Esophagus muscularis mucosa (tissue), 4 donors: ENCODE measurements around the gene DNAH7. TPM values are rescaled to one million over a fixed set of nuclear protein-coding genes. Genes with fewer than 3 reads are reported as not detected.

Source experiments
- DNase-seq: peaks from one replicate; pipeline ENCODE4 v3.0.0-alpha.2; 2017; ENCODE audit errors: extremely low spot score
- H3K27ac ChIP-seq, 4 donors: fragments of 200-600 bp; sonication (generic); replicated peaks in 1 of 4; 1 replicate in 3 of 4; 2 replicates in 1 of 4; pipeline ENCODE4 v1.5.1; 2016 to 2019; ENCODE audit warnings: mild to moderate bottlenecking in 1 of 4
- H3K27me3 ChIP-seq, 4 donors: fragments of 200-600 bp; sonication (generic); one replicate each; pipeline versions ENCODE4 v1.5.1 to v1.6.0; 2016 to 2019
- H3K36me3 ChIP-seq, 4 donors: fragments of 200-600 bp; sonication (generic); one replicate each; pipeline ENCODE4 v1.5.1; 2016 to 2019
- H3K4me1 ChIP-seq, 4 donors: fragments of 200-600 bp; sonication (generic); one replicate each; pipeline ENCODE4 v1.5.1; 2016 to 2019
- H3K4me3 ChIP-seq, 4 donors: fragments of 200-600 bp; sonication (generic); 1 replicate in 2 of 4; 2 replicates in 2 of 4; pipeline ENCODE4 v1.5.1; 2016 to 2019; ENCODE audit warnings: mild to moderate bottlenecking in 4 of 4, moderate library complexity in 1 of 4
- H3K9me3 ChIP-seq, 4 donors: fragments of 200-600 bp; sonication (generic); 1 replicate in 3 of 4; 2 replicates in 1 of 4; pipeline ENCODE4 v1.5.1; 2016 to 2019
- EP300 ChIP-seq: sonication (generic); formaldehyde crosslinking; IDR thresholded peaks from one replicate; pipeline ENCODE4 v1.6.1; 2017; ENCODE audit warnings: antibody characterized with exemption
- POLR2A ChIP-seq: fragments of 450-650 bp; IDR thresholded peaks from one replicate; pipeline ENCODE4 v1.6.1; 2017; ENCODE audit warnings: antibody characterized with exemption, moderate library complexity, mild to moderate bottlenecking, low read depth
- POLR2AphosphoS5 ChIP-seq, 2 donors: sonication (generic); formaldehyde crosslinking; IDR thresholded peaks; one replicate each; pipeline ENCODE4 v1.6.1; 2017; ENCODE audit warnings: antibody characterized with exemption in 2 of 2
- WGBS: methylation state at CpG from one replicate; pipeline ENCODE4 v1.1.5; 2018; 5-methylcytosine and 5-hydroxymethylcytosine counted together
- intact Hi-C: fragments of 100-400 bp; cut with DNase I; formaldehyde crosslinking; loops from one replicate; pipeline ENCODE4 v1.15.1; 2023
- total RNA-seq, 4 donors: library from RNA; depleted of rRNA; stranded (reverse); fragments of >200 nt; gene quantifications; one replicate each; pipeline versions ENCODE4 v1.1.0 to v1.2.1, GENCODE V29; 2016
- TF ChIP-seq, protein P1 (sequence below), 3 experiments: fragments of 200-600 bp in 2 of 3; fragments of 450-650 bp in 1 of 3; sonication (generic) in 2 of 3; IDR thresholded peaks; one replicate each; pipeline ENCODE4 v1.5.1; 2017 to 2019; ENCODE audit warnings: antibody characterized with exemption in 3 of 3, mild to moderate bottlenecking in 2 of 3, moderate library complexity in 1 of 3

The DNAH7 gene
- total RNA-seq, 4 donors from 2014 or later: 0.39 to 0.98 (median 0.66) TPM

DNA sequence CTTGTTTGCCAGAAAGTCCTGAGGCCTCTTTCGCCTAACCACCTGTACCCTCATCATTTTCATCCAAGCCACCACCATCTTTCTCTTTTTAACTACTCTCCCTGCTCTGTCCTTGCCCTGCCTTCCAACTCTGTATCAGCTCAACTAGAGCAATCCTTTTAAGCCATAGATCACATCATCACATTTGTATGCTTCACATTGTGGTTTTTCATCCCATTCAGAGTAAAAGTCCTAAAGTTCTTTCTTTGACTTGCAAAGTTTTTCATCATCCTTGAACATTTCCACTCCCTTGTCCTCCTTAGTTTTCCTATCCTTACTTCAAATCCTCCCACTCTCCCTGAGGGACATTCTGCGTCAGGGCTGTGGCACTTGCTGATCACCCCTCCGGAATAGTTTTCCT, 337.7 kb downstream of the DNAH7 start:
- DNase-seq: no peak
- Histone ChIP-seq H3K27ac (no peak overlapping the region), H3K36me3 (peaks cover 13 to 63% (median 28%) of the 10 kb centered on the region in 4 donors), H3K4me3 (no peak overlapping the region), H3K4me1 (peaks cover 0 to 4% (median 0%) of the 10 kb centered on the region in 4 donors), H3K27me3 (no peaks in the 10 kb centered on the region), H3K9me3 (no peaks in the 10 kb centered on the region)
- intact Hi-C loops: no loop called here
- WGBS: 99% methylated on average over 3 of the region's 3 CpGs
- TF ChIP-seq EP300 (no peak), POLR2AphosphoS5 (IDR thresholded peaks at IDR 0.05) (no peak), POLR2A (no peak)
- TF ChIP-seq, protein P1, sequence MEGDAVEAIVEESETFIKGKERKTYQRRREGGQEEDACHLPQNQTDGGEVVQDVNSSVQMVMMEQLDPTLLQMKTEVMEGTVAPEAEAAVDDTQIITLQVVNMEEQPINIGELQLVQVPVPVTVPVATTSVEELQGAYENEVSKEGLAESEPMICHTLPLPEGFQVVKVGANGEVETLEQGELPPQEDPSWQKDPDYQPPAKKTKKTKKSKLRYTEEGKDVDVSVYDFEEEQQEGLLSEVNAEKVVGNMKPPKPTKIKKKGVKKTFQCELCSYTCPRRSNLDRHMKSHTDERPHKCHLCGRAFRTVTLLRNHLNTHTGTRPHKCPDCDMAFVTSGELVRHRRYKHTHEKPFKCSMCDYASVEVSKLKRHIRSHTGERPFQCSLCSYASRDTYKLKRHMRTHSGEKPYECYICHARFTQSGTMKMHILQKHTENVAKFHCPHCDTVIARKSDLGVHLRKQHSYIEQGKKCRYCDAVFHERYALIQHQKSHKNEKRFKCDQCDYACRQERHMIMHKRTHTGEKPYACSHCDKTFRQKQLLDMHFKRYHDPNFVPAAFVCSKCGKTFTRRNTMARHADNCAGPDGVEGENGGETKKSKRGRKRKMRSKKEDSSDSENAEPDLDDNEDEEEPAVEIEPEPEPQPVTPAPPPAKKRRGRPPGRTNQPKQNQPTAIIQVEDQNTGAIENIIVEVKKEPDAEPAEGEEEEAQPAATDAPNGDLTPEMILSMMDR (IDR thresholded peaks at IDR 0.05): no peak

DNA sequence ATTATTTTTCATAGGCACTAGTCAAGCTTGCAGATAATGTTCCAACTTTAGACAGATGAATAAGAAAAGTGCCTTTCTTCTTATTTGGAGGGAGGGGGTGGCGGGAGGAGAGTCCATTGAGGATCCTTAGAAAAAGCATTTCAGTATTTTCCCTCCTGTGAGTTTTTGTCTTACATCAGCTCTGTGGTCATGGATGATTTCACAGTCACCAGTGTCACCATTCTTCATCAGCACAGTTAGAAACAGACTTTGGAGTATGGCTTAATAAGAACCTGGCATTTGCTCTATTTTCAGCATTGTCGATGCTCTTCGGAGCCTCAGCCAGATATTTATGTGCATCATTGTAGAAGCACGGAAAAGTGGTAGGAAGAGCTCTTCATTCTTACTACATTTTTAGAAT, 341.5 kb downstream of the DNAH7 start:
- Histone ChIP-seq H3K4me1 (peaks cover 0 to 4% (median 0%) of the 10 kb centered on the region in 4 donors), H3K9me3 (no peaks in the 10 kb centered on the region), H3K27me3 (no peaks in the 10 kb centered on the region), H3K27ac (no peak overlapping the region), H3K4me3 (no peak overlapping the region), H3K36me3 (peaks cover 13 to 54% (median 24%) of the 10 kb centered on the region in 4 donors)
- intact Hi-C loops: no loop called here
- no peak for TF ChIP-seq EP300
- TF ChIP-seq, protein P1 (IDR thresholded peaks at IDR 0.05): no peak
- TF ChIP-seq POLR2A: no peak
- no peak for TF ChIP-seq POLR2AphosphoS5 (IDR thresholded peaks at IDR 0.05)
- DNase-seq: no peak
- WGBS: 94% methylated on average over 4 of the region's 4 CpGs

DNA sequence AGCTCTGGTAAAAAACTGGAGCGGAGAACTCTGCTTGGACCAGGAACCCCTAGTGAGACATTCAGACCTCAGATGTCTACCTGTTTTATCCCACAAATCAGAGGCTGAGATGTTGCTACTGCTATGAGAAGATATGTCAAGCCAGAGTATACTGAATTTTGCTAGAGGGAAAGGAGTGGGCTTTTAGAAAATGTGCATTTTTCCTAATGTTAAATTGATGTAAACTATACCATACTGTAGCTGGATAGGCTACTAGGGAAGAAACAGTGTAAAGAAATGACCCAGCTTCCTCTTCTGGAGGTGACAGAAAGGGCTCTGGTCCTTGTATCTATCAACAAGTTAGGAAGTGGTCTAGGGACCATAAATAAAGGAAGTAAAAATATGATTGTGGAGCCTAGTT, 346.6 kb downstream of the DNAH7 start:
- peaks cover 5 to 44% (median 19%) of the 10 kb centered on the region in 4 donors for H3K36me3 ChIP-seq

DNA sequence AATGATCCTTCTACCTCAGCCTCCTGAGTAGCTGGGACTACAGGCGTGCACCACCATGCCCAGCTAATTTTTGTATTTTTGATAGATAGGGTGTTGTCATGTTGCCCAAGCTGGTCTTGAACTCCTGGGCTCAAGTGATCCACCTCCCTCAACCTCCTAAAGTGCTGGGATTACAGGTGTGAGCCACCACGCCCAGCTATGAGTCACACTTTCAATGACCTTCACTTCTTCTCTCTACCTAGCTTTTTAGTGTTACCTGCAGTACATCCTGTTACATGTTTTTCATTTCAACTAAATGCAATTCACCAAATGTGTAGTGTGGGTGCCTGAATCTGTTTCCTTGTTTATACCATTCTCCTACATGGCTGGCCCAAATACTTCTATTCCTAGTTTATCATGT, 347.6 kb downstream of the DNAH7 start:
- intact Hi-C loops: no loop called here
- H3K4me1 ChIP-seq: peaks cover 0 to under 1% (median 0%) of the 10 kb centered on the region in 4 donors
- no peak overlapping the region for H3K27ac ChIP-seq
- 90% methylated on average over 2 of the region's 2 CpGs for WGBS
- H3K9me3 ChIP-seq: no peaks in the 10 kb centered on the region
- H3K27me3 ChIP-seq: no peaks in the 10 kb centered on the region
- H3K4me3 ChIP-seq: no peak overlapping the region
- TF ChIP-seq, protein P1 (IDR thresholded peaks at IDR 0.05): no peak
- no peak for TF ChIP-seq POLR2A
- TF ChIP-seq POLR2AphosphoS5 (IDR thresholded peaks at IDR 0.05): no peak
- TF ChIP-seq EP300: no peak
- DNase-seq: no peak
- H3K36me3 ChIP-seq: peaks cover 11 to 55% (median 26%) of the 10 kb centered on the region in 4 donors

More for the DNA sequence above, 346.6 kb downstream of the DNAH7 start:
- Histone ChIP-seq H3K27me3 (no peaks in the 10 kb centered on the region), H3K4me1 (peaks cover 0 to 4% (median 0%) of the 10 kb centered on the region in 4 donors), H3K4me3 (no peak overlapping the region), H3K27ac (no peak overlapping the region), H3K9me3 (no peaks in the 10 kb centered on the region)
- TF ChIP-seq POLR2A: no peak
- TF ChIP-seq, protein P1 (IDR thresholded peaks at IDR 0.05): no peak
- no peak for TF ChIP-seq POLR2AphosphoS5 (IDR thresholded peaks at IDR 0.05)
- TF ChIP-seq EP300: no peak
- no peak for DNase-seq
- 100% methylated on average over 1 of the region's 1 CpG for WGBS
- intact Hi-C loops: no loop called here

DNA sequence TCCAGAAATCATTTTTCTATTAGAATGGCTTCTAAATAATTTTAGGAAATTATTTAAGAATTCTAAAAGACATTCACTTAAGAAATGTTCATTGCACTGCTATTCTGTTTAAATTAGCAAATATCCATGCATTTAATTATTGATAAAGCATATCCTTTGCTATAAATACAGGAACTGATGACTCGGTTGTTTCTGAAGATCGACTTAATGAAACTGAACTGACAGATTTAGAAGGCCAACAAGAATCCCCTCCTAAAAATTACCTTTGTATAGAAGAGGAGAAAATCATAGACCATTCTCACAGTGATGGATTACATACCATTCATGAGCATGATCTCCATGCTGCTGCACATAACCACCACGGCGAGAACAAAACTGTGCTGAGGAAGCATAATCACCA, 352.2 kb downstream of the DNAH7 start:
- Histone ChIP-seq H3K4me1 (no peaks in the 10 kb centered on the region), H3K27ac (no peak overlapping the region), H3K36me3 (peaks cover 14 to 71% (median 33%) of the 10 kb centered on the region in 4 donors), H3K27me3 (no peaks in the 10 kb centered on the region), H3K4me3 (no peak overlapping the region), H3K9me3 (no peaks in the 10 kb centered on the region)
- no peak for TF ChIP-seq POLR2A
- TF ChIP-seq EP300: no peak
- no peak for TF ChIP-seq POLR2AphosphoS5 (IDR thresholded peaks at IDR 0.05)
- TF ChIP-seq, protein P1 (IDR thresholded peaks at IDR 0.05): no peak
- WGBS: 93% methylated on average over 4 of the region's 4 CpGs
- no peak for DNase-seq
- intact Hi-C loops: no loop called here
